ENCODE measurements around the gene GVQW3.

Gene GVQW3

DNA sequence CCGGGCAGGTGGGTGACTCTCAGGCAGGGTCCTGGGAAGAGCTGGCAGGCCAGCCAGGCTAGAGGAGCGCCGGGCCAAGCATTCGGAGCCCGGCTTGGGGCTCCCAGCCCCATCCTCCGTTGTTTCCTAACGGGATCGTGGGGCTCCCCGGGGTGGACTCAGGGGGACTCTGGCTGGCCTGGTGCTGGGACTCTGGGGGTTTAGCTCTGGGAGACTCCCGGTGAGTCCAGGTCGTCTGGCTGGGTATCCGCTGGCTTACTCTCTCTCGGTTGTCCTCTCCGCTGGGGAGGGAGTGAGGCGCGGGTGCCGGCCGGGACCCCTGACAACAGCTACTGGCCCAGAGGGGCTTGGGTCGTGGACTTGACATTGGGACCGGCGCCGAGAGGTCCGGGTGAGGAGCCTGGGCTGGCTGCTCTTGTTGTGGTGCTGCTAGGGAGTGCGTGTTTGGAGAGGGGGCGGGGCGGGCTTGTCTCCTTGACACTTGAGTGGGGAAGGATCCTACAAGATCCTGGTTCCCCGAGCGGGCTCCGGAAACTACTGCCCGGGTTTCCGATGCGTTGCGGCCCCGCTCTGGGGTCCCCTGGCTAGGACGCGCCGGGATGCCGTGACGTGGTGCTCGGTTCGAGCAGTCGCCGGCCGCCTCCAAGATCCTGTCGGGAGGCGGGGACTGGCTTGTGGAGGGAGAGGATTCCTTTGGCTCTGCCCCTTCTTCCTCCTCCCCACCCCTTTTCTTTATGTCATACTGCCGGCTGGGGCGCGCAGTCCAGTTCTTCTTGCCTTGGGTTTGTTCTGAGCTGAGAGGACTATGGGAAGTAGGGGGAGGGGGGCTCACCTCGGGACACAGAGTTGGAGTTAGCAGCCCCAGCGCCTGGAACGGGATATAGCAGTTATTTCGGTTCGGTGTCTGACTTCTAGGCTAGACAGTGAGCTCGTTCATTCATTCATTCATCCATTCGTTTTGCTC, 64.3 kb downstream of the GVQW3 start:
- peak overlapping the region; percentile 63 for H3K27ac ChIP-seq (ENCODE audit: poor library complexity, severe bottlenecking)
- peaks cover 28% of the 10 kb centered on the region for H3K36me3 ChIP-seq (ENCODE audit: low read depth)
- H3K27me3 ChIP-seq (ENCODE audit: insufficient read depth, poor library complexity, severe bottlenecking) = no peaks in the 10 kb centered on the region
- H3K4me1 ChIP-seq (ENCODE audit: insufficient read depth, poor library complexity, severe bottlenecking) = peaks cover 3% of the 10 kb centered on the region
- peak; percentile 72 for ATAC-seq (ENCODE audit: low read depth)
- no peaks in the 10 kb centered on the region for H3K9me3 ChIP-seq (ENCODE audit: severe bottlenecking)
- peak; percentile 82 for DNase-seq (ENCODE audit: low spot score)
- TF ChIP-seq, protein P1, sequence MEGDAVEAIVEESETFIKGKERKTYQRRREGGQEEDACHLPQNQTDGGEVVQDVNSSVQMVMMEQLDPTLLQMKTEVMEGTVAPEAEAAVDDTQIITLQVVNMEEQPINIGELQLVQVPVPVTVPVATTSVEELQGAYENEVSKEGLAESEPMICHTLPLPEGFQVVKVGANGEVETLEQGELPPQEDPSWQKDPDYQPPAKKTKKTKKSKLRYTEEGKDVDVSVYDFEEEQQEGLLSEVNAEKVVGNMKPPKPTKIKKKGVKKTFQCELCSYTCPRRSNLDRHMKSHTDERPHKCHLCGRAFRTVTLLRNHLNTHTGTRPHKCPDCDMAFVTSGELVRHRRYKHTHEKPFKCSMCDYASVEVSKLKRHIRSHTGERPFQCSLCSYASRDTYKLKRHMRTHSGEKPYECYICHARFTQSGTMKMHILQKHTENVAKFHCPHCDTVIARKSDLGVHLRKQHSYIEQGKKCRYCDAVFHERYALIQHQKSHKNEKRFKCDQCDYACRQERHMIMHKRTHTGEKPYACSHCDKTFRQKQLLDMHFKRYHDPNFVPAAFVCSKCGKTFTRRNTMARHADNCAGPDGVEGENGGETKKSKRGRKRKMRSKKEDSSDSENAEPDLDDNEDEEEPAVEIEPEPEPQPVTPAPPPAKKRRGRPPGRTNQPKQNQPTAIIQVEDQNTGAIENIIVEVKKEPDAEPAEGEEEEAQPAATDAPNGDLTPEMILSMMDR (IDR thresholded peaks at IDR 0.05; ENCODE audit: poor library complexity, severe bottlenecking) = no peak
- peak overlapping the region; percentile 81 for H3K4me3 ChIP-seq (ENCODE audit: severe bottlenecking)

DNA sequence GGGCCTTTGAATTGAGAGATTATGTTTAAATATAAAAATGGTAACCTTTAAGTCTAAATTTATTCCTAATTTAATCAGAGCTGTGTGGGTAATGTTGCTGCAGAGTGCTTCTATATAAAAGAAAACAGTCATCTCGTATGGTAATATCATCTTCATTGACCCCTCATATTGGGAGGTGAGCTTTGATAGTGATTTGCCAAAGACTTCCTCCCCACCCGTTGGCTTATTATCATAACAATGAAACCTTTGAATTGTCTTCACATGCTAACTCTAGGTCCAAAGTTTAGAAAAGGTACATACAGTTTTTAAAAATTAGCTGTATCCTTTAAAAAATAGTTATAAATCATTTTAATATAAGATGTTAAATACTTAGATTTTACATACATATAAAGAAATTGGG, 67.4 kb downstream of the GVQW3 start:
- DNase-seq (ENCODE audit: low spot score) (no peak), ATAC-seq (ENCODE audit: low read depth) (no peak)
- H3K9me3 ChIP-seq (ENCODE audit: severe bottlenecking) = no peaks in the 10 kb centered on the region
- TF ChIP-seq, protein P1 (IDR thresholded peaks at IDR 0.05; ENCODE audit: poor library complexity, severe bottlenecking) = no peak
- H3K4me1 ChIP-seq (ENCODE audit: insufficient read depth, poor library complexity, severe bottlenecking) = no peaks in the 10 kb centered on the region
- H3K36me3 ChIP-seq (ENCODE audit: low read depth) = peaks cover 51% of the 10 kb centered on the region
- H3K27me3 ChIP-seq (ENCODE audit: insufficient read depth, poor library complexity, severe bottlenecking) = no peaks in the 10 kb centered on the region
- H3K27ac ChIP-seq (ENCODE audit: poor library complexity, severe bottlenecking) = no peak overlapping the region
- no peak overlapping the region for H3K4me3 ChIP-seq (ENCODE audit: severe bottlenecking)

DNA sequence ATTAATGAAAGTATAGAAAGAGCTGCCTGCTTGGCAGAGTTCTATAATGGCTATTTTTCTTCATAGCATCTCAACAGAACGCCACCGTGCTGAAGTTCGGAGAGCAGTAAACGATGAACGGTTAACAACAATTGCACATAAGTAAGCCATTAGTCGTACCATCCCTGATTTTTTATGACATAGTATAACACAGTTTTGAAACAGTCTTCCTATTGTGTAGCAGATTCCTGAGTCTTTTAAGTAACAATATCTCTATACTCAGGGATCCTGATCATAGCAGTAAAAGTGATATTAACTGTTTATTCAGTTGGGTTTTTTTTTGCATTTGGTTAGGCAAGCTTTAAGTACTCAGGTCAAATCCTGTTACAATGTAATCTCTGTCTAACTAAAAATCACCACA, 72.1 kb downstream of the GVQW3 start:
- Histone ChIP-seq H3K36me3 (ENCODE audit: low read depth) (peaks cover 62% of the 10 kb centered on the region), H3K4me1 (ENCODE audit: insufficient read depth, poor library complexity, severe bottlenecking) (peaks cover 3% of the 10 kb centered on the region)

DNA sequence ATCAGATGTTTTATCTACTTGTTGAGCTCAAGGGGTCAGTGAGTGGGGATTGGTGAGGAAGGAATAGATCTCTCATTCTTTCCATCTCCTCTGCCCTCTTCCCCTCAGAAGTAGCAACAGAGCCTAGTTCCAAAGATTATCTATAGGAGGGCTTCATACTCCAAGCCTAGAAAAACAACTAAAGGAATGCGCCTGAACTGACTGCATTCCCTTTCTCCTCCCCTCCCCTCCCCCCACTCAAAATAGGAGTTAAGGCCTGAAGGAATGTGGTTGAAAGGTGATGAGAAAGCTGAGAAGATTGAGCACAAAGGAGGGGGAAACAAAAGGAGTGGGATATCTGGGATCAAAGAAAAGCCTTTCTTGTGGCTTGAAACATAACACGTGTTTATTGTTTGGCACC, 74.2 kb downstream of the GVQW3 start:
- DNase-seq (ENCODE audit: low spot score) (no peak), ATAC-seq (ENCODE audit: low read depth) (no peak)
- no peaks in the 10 kb centered on the region for H3K9me3 ChIP-seq (ENCODE audit: severe bottlenecking)
- TF ChIP-seq, protein P1 (IDR thresholded peaks at IDR 0.05; ENCODE audit: poor library complexity, severe bottlenecking) = no peak
- no peak overlapping the region for H3K4me3 ChIP-seq (ENCODE audit: severe bottlenecking)
- H3K27me3 ChIP-seq (ENCODE audit: insufficient read depth, poor library complexity, severe bottlenecking) = no peaks in the 10 kb centered on the region
- H3K4me1 ChIP-seq (ENCODE audit: insufficient read depth, poor library complexity, severe bottlenecking) = peaks cover 3% of the 10 kb centered on the region
- H3K36me3 ChIP-seq (ENCODE audit: low read depth) = peaks cover 64% of the 10 kb centered on the region
- no peak overlapping the region for H3K27ac ChIP-seq (ENCODE audit: poor library complexity, severe bottlenecking)

More for the DNA sequence above, 72.1 kb downstream of the GVQW3 start:
- Histone ChIP-seq H3K9me3 (ENCODE audit: severe bottlenecking) (no peaks in the 10 kb centered on the region), H3K4me3 (ENCODE audit: severe bottlenecking) (no peak overlapping the region), H3K27ac (ENCODE audit: poor library complexity, severe bottlenecking) (no peak overlapping the region), H3K27me3 (ENCODE audit: insufficient read depth, poor library complexity, severe bottlenecking) (no peaks in the 10 kb centered on the region)
- DNase-seq (ENCODE audit: low spot score) = no peak
- TF ChIP-seq, protein P1 (IDR thresholded peaks at IDR 0.05; ENCODE audit: poor library complexity, severe bottlenecking) = no peak
- ATAC-seq (ENCODE audit: low read depth) = no peak

DNA sequence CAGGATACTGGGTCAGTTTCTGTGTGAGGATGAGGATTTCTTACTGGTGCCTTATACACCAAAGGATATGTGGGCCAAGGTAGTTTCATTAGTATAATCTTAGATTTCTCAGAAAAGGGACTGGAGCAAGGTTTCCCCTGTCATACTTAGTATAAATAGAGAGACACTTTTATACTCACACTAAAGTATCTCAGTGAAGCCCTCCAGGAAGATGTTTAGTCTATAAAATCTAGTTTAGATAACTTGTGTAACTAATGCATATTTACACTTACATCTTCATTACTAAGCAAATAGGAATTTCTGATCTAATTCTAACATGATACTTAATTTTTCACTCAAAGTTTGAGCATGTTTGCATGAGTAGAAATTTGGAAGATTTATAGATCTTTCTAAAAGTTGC, 74.8 kb downstream of the GVQW3 start:
- Histone ChIP-seq H3K9me3 (ENCODE audit: severe bottlenecking) (no peaks in the 10 kb centered on the region), H3K4me1 (ENCODE audit: insufficient read depth, poor library complexity, severe bottlenecking) (peaks cover 3% of the 10 kb centered on the region), H3K27me3 (ENCODE audit: insufficient read depth, poor library complexity, severe bottlenecking) (no peaks in the 10 kb centered on the region), H3K36me3 (ENCODE audit: low read depth) (peaks cover 70% of the 10 kb centered on the region), H3K27ac (ENCODE audit: poor library complexity, severe bottlenecking) (no peak overlapping the region), H3K4me3 (ENCODE audit: severe bottlenecking) (no peak overlapping the region)
- no peak for ATAC-seq (ENCODE audit: low read depth)
- TF ChIP-seq, protein P1 (IDR thresholded peaks at IDR 0.05; ENCODE audit: poor library complexity, severe bottlenecking) = no peak
- DNase-seq (ENCODE audit: low spot score) = no peak
